Stomach (tissue), 9 donors: Measurements from ENCODE around the gene SH3PXD2A. TPM values are rescaled to one million over a fixed set of nuclear protein-coding genes. Genes with fewer than 3 reads are reported as not detected.

Experiments
- DNase-seq, 2 donors: peaks; one replicate each; pipeline versions ENCODE4 v3.0.0 to v3.0.0-alpha.2; 2013 to 2019
- H3K27ac ChIP-seq, 5 donors: fragments of 200-600 bp in 4 of 5; sonication (generic) in 4 of 5; one replicate each; pipeline ENCODE4 v1.5.1; 2013 to 2019; ENCODE audit warnings: mild to moderate bottlenecking in 1 of 5, moderate library complexity in 1 of 5
- H3K27me3 ChIP-seq, 3 donors: fragments of 200-600 bp; sonication (generic); one replicate each; pipeline ENCODE4 v1.5.1; 2017 to 2019; ENCODE audit warnings: mixed run types in 1 of 3
- H3K36me3 ChIP-seq, 4 donors: fragments of 200-600 bp; sonication (generic); 1 replicate in 3 of 4; 2 replicates in 1 of 4; pipeline ENCODE4 v1.5.1; 2016 to 2019
- H3K4me1 ChIP-seq, 4 donors: fragments of 200-600 bp; sonication (generic); one replicate each; pipeline ENCODE4 v1.5.1; 2016 to 2019
- H3K4me3 ChIP-seq, 4 donors: fragments of 200-600 bp; sonication (generic) in 3 of 4; one replicate each; pipeline ENCODE4 v1.5.1; 2016 to 2019; ENCODE audit warnings: mild to moderate bottlenecking in 1 of 4
- H3K9me3 ChIP-seq, 4 donors: fragments of 200-600 bp; sonication (generic); one replicate each; pipeline ENCODE4 v1.5.1; 2016 to 2019
- EP300 ChIP-seq: sonication (generic); formaldehyde crosslinking; IDR thresholded peaks from one replicate; pipeline ENCODE4 v1.6.1; 2017; ENCODE audit warnings: antibody characterized with exemption
- POLR2A ChIP-seq, 4 donors: fragments of 450-650 bp; IDR thresholded peaks; one replicate each; pipeline ENCODE4 v1.6.1; 2016; ENCODE audit warnings: antibody characterized with exemption in 4 of 4, control low read depth in 2 of 4, mild to moderate bottlenecking in 1 of 4, moderate library complexity in 1 of 4
- POLR2AphosphoS5 ChIP-seq, 3 donors: sonication (generic); formaldehyde crosslinking; IDR thresholded peaks; one replicate each; pipeline ENCODE4 v1.6.1; 2016; ENCODE audit warnings: antibody characterized with exemption in 3 of 3
- WGBS, 5 donors: extraction: QIAGEN DNeasy Blood & Tissue Kit in 3 of 5; methylation state at CpG; one replicate each; pipeline versions ENCODE4 v1.1.5 to v1.1.7; 2013 to 2018; 5-methylcytosine and 5-hydroxymethylcytosine counted together
- intact Hi-C: fragments of 100-400 bp; cut with DNase I; formaldehyde crosslinking; loops from one replicate; pipeline ENCODE4 v1.15.1; 2023; ENCODE audit warnings: low total_unique reads
- polyA plus RNA-seq, 3 donors: library from polyadenylated mRNA; stranded (reverse); fragments of 200-250 nt; gene quantifications; one replicate each; pipeline ENCODE4 v1.2.3, GENCODE V29; 2013
- total RNA-seq, 5 donors: library from RNA; depleted of rRNA; stranded (reverse); fragments of >200 nt; gene quantifications; one replicate each; pipeline versions ENCODE4 v1.1.0 to v1.2.3, GENCODE V29; 2014 to 2016
- TF ChIP-seq, protein P1 (sequence below), 7 experiments: fragments of 450-650 bp in 4 of 7; fragments of 200-600 bp in 3 of 7; sonication (generic) in 3 of 7; IDR thresholded peaks; one replicate each; pipeline ENCODE4 v1.5.1; 2016 to 2019; ENCODE audit warnings: antibody characterized with exemption in 7 of 7, control low read depth in 2 of 7, mild to moderate bottlenecking in 1 of 7
- donor health status: healthy with polysubstance abuse.
- donor health status: Bipolar disorder and iron deficiency.
- donor health status: healthy.

SH3PXD2A gene
- total and polyA plus RNA-seq, 8 donors = 12.8 to 51.6 (median 24.0) TPM

DNA sequence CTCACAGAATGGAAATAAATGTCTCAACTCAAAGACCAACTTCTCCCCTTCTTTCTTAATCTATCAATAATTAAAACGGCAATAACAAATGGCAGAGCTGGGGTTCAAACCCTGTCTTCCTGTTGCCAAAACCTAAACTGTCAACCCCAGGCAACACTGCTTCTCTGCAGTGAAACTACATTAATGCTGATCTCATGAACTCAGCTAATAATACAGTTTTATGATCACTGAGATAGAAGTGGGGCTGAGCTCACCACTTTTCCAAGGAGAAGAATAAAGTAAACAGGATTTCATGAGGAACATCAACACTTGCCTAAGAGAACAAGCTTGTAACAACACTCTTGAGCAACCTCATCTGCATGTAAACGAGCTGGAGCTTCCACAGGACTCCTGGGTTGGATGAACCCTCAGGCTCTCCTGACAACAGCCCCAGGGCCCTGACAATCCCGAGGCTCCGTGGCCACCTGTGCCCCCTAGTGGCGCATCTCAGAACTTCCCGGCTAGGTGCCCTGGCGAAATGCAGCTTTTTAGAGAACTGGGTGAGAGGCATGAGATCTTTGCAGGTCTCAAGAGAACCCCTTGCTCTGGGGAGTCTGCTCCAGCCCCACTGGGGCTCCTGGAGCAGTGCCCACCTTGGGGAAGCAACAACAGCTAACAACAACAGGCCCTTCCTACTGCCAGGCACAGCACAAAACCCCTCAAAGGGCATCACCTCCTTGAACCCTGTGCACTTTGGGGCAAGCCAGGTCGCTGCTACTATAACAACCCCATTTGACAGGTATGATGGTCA, 169.3 kb downstream of the SH3PXD2A start:
- Histone ChIP-seq H3K9me3 (no peaks in the 10 kb centered on the region), H3K4me1 (peaks cover 0 to 22% (median 8%) of the 10 kb centered on the region in 4 donors), H3K4me3 (no peak overlapping the region), H3K27ac (peak overlapping the region in 4 of 5 donors; percentile 35 to 73 (median 61)), H3K36me3 (no peaks in the 10 kb centered on the region), H3K27me3 (no peaks in the 10 kb centered on the region)
- TF ChIP-seq POLR2A (IDR thresholded peaks at IDR 0.05) = no peak
- TF ChIP-seq POLR2AphosphoS5 (IDR thresholded peaks at IDR 0.05) = peak in 2 of 3 donors; percentile 33 to 59
- TF ChIP-seq, protein P1, sequence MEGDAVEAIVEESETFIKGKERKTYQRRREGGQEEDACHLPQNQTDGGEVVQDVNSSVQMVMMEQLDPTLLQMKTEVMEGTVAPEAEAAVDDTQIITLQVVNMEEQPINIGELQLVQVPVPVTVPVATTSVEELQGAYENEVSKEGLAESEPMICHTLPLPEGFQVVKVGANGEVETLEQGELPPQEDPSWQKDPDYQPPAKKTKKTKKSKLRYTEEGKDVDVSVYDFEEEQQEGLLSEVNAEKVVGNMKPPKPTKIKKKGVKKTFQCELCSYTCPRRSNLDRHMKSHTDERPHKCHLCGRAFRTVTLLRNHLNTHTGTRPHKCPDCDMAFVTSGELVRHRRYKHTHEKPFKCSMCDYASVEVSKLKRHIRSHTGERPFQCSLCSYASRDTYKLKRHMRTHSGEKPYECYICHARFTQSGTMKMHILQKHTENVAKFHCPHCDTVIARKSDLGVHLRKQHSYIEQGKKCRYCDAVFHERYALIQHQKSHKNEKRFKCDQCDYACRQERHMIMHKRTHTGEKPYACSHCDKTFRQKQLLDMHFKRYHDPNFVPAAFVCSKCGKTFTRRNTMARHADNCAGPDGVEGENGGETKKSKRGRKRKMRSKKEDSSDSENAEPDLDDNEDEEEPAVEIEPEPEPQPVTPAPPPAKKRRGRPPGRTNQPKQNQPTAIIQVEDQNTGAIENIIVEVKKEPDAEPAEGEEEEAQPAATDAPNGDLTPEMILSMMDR (IDR thresholded peaks at IDR 0.05) = peak in 6 of 7 experiments; percentile 40 to 99 (median 94)
- no peak for TF ChIP-seq EP300
- intact Hi-C loops = loop anchor here (5.0 kb wide), 1 partner anchor 89 kb away; no protein-coding TSS in a partner anchor
- peak; percentile 82 to 88 for DNase-seq
- 17 to 22% (median 18%) methylated on average over 7 to 8 of the region's 8 CpGs for WGBS, 5 donors

DNA sequence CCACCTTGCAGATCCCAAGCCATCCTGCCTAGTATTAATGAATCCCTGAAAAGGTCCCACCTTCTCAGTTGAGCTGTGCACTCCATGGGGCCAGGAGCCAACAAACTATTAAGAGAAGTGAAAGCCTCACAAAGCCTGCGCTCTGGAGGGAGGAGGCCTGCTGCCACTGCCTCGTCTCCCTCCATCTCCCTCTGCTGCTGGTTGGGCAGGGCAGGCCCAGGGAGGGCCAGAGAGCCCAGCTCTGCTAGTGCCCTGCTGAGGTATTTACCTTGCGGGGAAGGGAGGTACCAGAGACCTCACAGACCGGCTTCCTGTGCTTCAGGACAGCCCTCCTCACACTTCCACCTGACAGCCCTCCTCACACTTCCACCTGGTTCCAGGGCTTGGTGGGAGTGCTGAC, 171.5 kb downstream of the SH3PXD2A start:
- TF ChIP-seq POLR2AphosphoS5 (IDR thresholded peaks at IDR 0.05) (no peak), POLR2A (IDR thresholded peaks at IDR 0.05) (no peak), EP300 (no peak)
- TF ChIP-seq, protein P1 (IDR thresholded peaks at IDR 0.05) = no peak
- intact Hi-C loops = no loop called here
- H3K27me3 ChIP-seq = no peaks in the 10 kb centered on the region
- H3K4me3 ChIP-seq = no peak overlapping the region
- H3K27ac ChIP-seq = peak overlapping the region in 1 of 5 donors; percentile 11
- H3K36me3 ChIP-seq = no peaks in the 10 kb centered on the region
- no peaks in the 10 kb centered on the region for H3K9me3 ChIP-seq
- H3K4me1 ChIP-seq = peaks cover 0 to 23% (median 12%) of the 10 kb centered on the region in 4 donors
- DNase-seq = no peak
- 59 to 86% (median 70%) methylated on average over 4 of the region's 4 CpGs for WGBS, 5 donors

DNA sequence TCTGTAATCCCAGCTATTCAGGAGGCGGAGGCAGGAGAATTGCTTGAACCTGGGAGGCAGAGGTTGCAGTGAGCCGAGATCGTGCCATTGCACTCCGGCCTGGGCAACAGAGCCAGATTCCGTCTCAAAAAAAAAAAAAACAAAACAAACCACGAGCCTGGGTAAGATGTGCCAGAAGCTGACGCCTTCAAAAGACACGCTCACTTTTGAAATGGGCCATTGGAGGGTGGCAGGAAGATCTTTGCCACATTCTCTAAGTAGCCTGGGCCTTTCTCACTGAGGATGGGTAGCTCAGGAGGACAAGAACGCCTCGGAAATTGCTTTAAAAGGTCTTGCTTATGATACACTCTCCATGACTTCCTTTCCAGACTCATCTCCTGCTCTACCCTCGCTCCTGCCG, 172.7 kb downstream of the SH3PXD2A start:
- Histone ChIP-seq H3K4me1 (peaks cover 5 to 35% (median 22%) of the 10 kb centered on the region in 4 donors), H3K36me3 (no peaks in the 10 kb centered on the region), H3K27me3 (no peaks in the 10 kb centered on the region), H3K9me3 (no peaks in the 10 kb centered on the region), H3K4me3 (no peak overlapping the region), H3K27ac (peak overlapping the region in 1 of 5 donors; percentile 8)
- no peak for DNase-seq
- TF ChIP-seq EP300 (no peak), POLR2A (IDR thresholded peaks at IDR 0.05) (no peak), POLR2AphosphoS5 (IDR thresholded peaks at IDR 0.05) (no peak)
- TF ChIP-seq, protein P1 (IDR thresholded peaks at IDR 0.05) = no peak
- intact Hi-C loops = no loop called here
- WGBS, 5 donors = 82 to 90% (median 86%) methylated on average over 12 of the region's 12 CpGs

DNA sequence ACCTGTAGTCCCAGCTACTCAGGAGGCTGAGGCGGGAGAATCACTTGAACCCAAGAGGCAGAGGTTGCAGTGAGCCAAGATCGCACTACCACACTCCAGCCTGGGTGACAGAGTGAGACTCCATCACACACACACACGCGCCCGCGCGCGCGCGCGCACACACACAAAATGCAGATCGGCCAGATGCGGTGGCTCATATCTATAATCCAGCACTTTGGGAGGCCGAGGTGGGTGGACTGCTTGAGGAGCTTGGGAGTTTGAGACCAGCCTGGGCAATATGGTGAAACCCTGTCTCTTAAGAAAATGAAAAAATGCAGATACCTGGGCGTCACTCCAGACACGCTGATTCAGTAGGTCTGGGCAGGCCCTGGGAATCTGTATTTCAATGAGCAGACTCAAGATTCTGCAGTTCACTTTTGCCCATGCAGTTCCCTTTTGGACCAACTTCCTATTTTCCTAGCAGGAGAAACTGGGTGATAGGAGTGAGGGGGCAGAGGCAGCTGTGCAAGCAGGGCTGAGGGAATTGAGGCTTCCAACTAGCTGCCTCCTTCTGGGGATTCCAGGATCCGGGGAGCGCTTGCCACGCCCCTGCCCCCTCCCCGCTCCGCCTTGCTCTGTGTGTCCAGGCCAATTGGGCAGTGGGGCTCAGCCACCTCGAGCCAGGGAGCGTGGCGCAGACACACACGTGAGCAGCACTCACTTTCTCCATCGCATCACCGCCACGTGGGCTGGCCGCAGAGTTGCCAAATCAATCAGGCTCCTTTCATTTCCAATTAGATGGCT, 173.6 kb downstream of the SH3PXD2A start:
- H3K36me3 ChIP-seq = no peaks in the 10 kb centered on the region

More for the DNA sequence above, 173.6 kb downstream of the SH3PXD2A start:
- peaks cover 5 to 42% (median 25%) of the 10 kb centered on the region in 4 donors for H3K4me1 ChIP-seq
- no peak overlapping the region for H3K4me3 ChIP-seq
- DNase-seq = no peak
- WGBS, 5 donors = 89 to 92% (median 91%) methylated on average over 29 of the region's 29 CpGs
- intact Hi-C loops = no loop called here
- TF ChIP-seq, protein P1 (IDR thresholded peaks at IDR 0.05) = no peak
- TF ChIP-seq POLR2A (IDR thresholded peaks at IDR 0.05) = no peak
- TF ChIP-seq POLR2AphosphoS5 (IDR thresholded peaks at IDR 0.05) = no peak
- no peak for TF ChIP-seq EP300
- H3K27me3 ChIP-seq = no peaks in the 10 kb centered on the region
- H3K27ac ChIP-seq = peak overlapping the region in 2 of 5 donors; percentile 87 to 88
- no peaks in the 10 kb centered on the region for H3K9me3 ChIP-seq
